ENCODE measurements around the gene ARL6IP6.

Gene ARL6IP6

GRCh38 chr2:152718076-152718908, at the start of gene ARL6IP6:
Gene ARL6IP6, plus strand, starts transcription at chr2:152718620. Its CDS starts 5 bp downstream, at chr2:152718625.
- DNase-seq = peak; percentile 93

GRCh38 chr2:152674334-152674733, 44.1 kb upstream of the ARL6IP6 start:
- no peak for DNase-seq

GRCh38 chr2:152676461-152676860, 42.0 kb upstream of the ARL6IP6 start:
- no peak for DNase-seq

GRCh38 chr2:152678808-152679207, 39.6 kb upstream of the ARL6IP6 start:
- no peak for DNase-seq

GRCh38 chr2:152682663-152683062, 35.8 kb upstream of the ARL6IP6 start:
- no peak for DNase-seq

- DNase-seq = no peak
Measured at GRCh38 chr2:152683400-152683799, 35.0 kb upstream of the ARL6IP6 start.

- DNase-seq = no peak
Measured at GRCh38 chr2:152686321-152686720, 32.1 kb upstream of the ARL6IP6 start.

GRCh38 chr2:152693033-152693432, 25.4 kb upstream of the ARL6IP6 start:
- DNase-seq = no peak

- peak; percentile 78 for DNase-seq
Measured at GRCh38 chr2:152694161-152694661, 24.2 kb upstream of the ARL6IP6 start.

- DNase-seq = no peak
Measured at GRCh38 chr2:152695763-152696162, 22.7 kb upstream of the ARL6IP6 start.

- DNase-seq = no peak
Measured at GRCh38 chr2:152696476-152696875, 21.9 kb upstream of the ARL6IP6 start.

GRCh38 chr2:152701198-152701597, 17.2 kb upstream of the ARL6IP6 start:
- DNase-seq = no peak

- no peak for DNase-seq
Measured at GRCh38 chr2:152706477-152707021, 11.9 kb upstream of the ARL6IP6 start.

GRCh38 chr2:152708742-152709141, 9.7 kb upstream of the ARL6IP6 start:
- DNase-seq = no peak

- DNase-seq = no peak
Measured at GRCh38 chr2:152710713-152711112, 7.7 kb upstream of the ARL6IP6 start.

GRCh38 chr2:152715112-152715511, 3.3 kb upstream of the ARL6IP6 start:
- DNase-seq = no peak

GRCh38 chr2:152715854-152716428, 2.5 kb upstream of the ARL6IP6 start:
- DNase-seq = no peak

- DNase-seq = no peak
Measured at GRCh38 chr2:152716805-152717227, 1.6 kb upstream of the ARL6IP6 start.

- DNase-seq = peak; percentile 96
Measured at GRCh38 chr2:152717228-152718075, 968 bp upstream of the ARL6IP6 start, which contains the start of gene PRPF40A. Gene PRPF40A, minus strand, starts transcription at chr2:152717461. Its CDS starts 22 bp downstream, at chr2:152717439.

- peak; percentile 54 for DNase-seq
Measured at GRCh38 chr2:152718909-152719645, 657 bp downstream of the ARL6IP6 start.

- DNase-seq = no peak
Measured at GRCh38 chr2:152720794-152721193, 2.4 kb downstream of the ARL6IP6 start.

GRCh38 chr2:152722639-152723038, 4.2 kb downstream of the ARL6IP6 start:
- DNase-seq = peak; percentile 24
